H1 (cell line): ENCODE results near the gene CST9L. TPM values are rescaled to one million over a fixed set of nuclear protein-coding genes. Genes with fewer than 3 reads are reported as not detected.

Source experiments
- CTCF ChIA-PET: fragments of 300-600 bp; sonication (Branson Sonifier 250); formaldehyde crosslinking; loops from one replicate; lab custom pipeline; 2021; ENCODE audit not compliant: partially characterized antibody; lab: Charles Lee
- POLR2A ChIA-PET: fragments of 300-600 bp; sonication (Branson Sonifier 250); formaldehyde crosslinking; loops from one replicate; lab custom pipeline; 2021; ENCODE audit warnings: inconsistent platforms; ENCODE audit not compliant: partially characterized antibody; lab: Charles Lee
- DNase-seq, 2 experiments: peaks; one replicate each; pipeline versions ENCODE4 v3.0.0 to v3.0.0-alpha.2; 2010 to 2022; ENCODE audit warnings: low spot score in 2 of 2, low read depth in 1 of 2, mixed read lengths in 1 of 2
- FAIRE-seq: peaks from 2 replicates; lab custom pipeline; 2011; peaks lifted over from hg19 to GRCh38; lab: Jason Lieb, UNC
- H2AFZ ChIP-seq: 2 replicates; pipeline ENCODE4 v1.8.1; 2012; ENCODE audit warnings: low read length, inconsistent platforms
- H2AK5ac ChIP-seq: 2 replicates; pipeline ENCODE4 v1.6.1; 2013; ENCODE audit warnings: low read depth, low read length
- H2BK120ac ChIP-seq: replicated peaks from 2 replicates; pipeline ENCODE3; 2013; ENCODE audit warnings: low read depth, low read length, inconsistent platforms
- H2BK12ac ChIP-seq: 2 replicates; pipeline ENCODE4 v1.6.1; 2013; ENCODE audit warnings: low read depth, low read length
- H2BK15ac ChIP-seq: 2 replicates; pipeline ENCODE4 v1.6.1; 2013; ENCODE audit warnings: low read length
- H2BK20ac ChIP-seq: 2 replicates; pipeline ENCODE4 v1.6.1; 2013; ENCODE audit warnings: low read length
- H2BK5ac ChIP-seq: 2 replicates; pipeline ENCODE4 v1.6.1; 2013; ENCODE audit warnings: low read depth, low read length
- H3K14ac ChIP-seq: 2 replicates; pipeline ENCODE4 v1.6.1; 2013; ENCODE audit warnings: inconsistent platforms; ENCODE audit not compliant: insufficient read length
- H3K18ac ChIP-seq: 2 replicates; pipeline ENCODE4 v1.6.1; 2013; ENCODE audit warnings: low read length; ENCODE audit errors: extremely low read depth
- H3K23ac ChIP-seq: 2 replicates; pipeline ENCODE4 v1.6.1; 2013; ENCODE audit warnings: inconsistent platforms; ENCODE audit not compliant: insufficient read length
- H3K23me2 ChIP-seq: 2 replicates; pipeline ENCODE4 v1.6.1; 2013; ENCODE audit warnings: low read depth, low read length
- H3K27ac ChIP-seq: 2 replicates; pipeline ENCODE4 v1.6.1; 2011; ENCODE audit warnings: low read depth, low read length, inconsistent platforms
- H3K27me3 ChIP-seq, 4 experiments: replicated peaks in 1 of 4; 1 replicate in 1 of 4; 2 replicates in 3 of 4; pipeline versions ENCODE4 v1.6.1 to v1.8.1; 2011 to 2013; ENCODE audit warnings: low read length in 3 of 4, mild to moderate bottlenecking in 3 of 4, inconsistent platforms in 2 of 4, mixed read lengths in 2 of 4, moderate library complexity in 1 of 4; ENCODE audit not compliant: control insufficient read depth in 3 of 4, insufficient read depth in 3 of 4; ENCODE audit errors: extremely low read depth in 1 of 4
- H3K36me3 ChIP-seq, 4 experiments: 2 replicates each; pipeline versions ENCODE4 v1.6.1 to v1.8.1; 2011 to 2013; ENCODE audit warnings: mild to moderate bottlenecking in 4 of 4, low read length in 3 of 4, moderate library complexity in 2 of 4, control low read depth in 1 of 4, inconsistent platforms in 1 of 4; ENCODE audit not compliant: insufficient read depth in 4 of 4, control insufficient read depth in 2 of 4
- H3K4ac ChIP-seq: replicated peaks from 2 replicates; pipeline ENCODE3; 2013; ENCODE audit warnings: low read length, low read depth, mixed read lengths, inconsistent platforms; ENCODE audit not compliant: insufficient read length
- H3K4me1 ChIP-seq, 4 experiments: replicated peaks in 1 of 4; 1 replicate in 1 of 4; 2 replicates in 3 of 4; pipeline versions ENCODE4 v1.6.1 to v1.8.1; 2011 to 2013; ENCODE audit warnings: low read length in 3 of 4, inconsistent platforms in 2 of 4, mixed read lengths in 1 of 4; ENCODE audit not compliant: insufficient read depth in 4 of 4, control insufficient read depth in 3 of 4
- H3K4me2 ChIP-seq, 2 experiments: 2 replicates each; pipeline versions ENCODE4 v1.6.1 to v1.8.1; 2011 to 2013; ENCODE audit warnings: low read depth in 2 of 2, low read length in 2 of 2, control low read depth in 1 of 2, inconsistent platforms in 1 of 2, mild to moderate bottlenecking in 1 of 2; ENCODE audit not compliant: insufficient read depth in 1 of 2
- H3K4me3 ChIP-seq, 4 experiments: fragments of 200-600, 300-600 bp in 1 of 4; sonication (generic), shearing (Covaris generic), sonication (Bioruptor Twin) in 1 of 4; 2 replicates each; pipeline versions ENCODE4 v1.5.1 to v1.8.1; 2011 to 2016; ENCODE audit warnings: low read length in 4 of 4, low read depth in 3 of 4, control low read depth in 2 of 4, inconsistent platforms in 2 of 4, mild to moderate bottlenecking in 2 of 4, mixed read lengths in 1 of 4, moderate library complexity in 1 of 4; ENCODE audit not compliant: insufficient read depth in 2 of 4; ENCODE audit errors: extremely low read depth in 1 of 4
- H3K56ac ChIP-seq: replicated peaks from 2 replicates; pipeline ENCODE3; 2013; ENCODE audit warnings: low read depth, mild to moderate bottlenecking, mixed read lengths, low read length, inconsistent platforms; ENCODE audit not compliant: insufficient read length
- H3K79me1 ChIP-seq: 2 replicates; pipeline ENCODE4 v1.6.1; 2013; ENCODE audit warnings: low read depth, low read length, control low read depth
- H3K79me2 ChIP-seq, 2 experiments: 2 replicates each; pipeline versions ENCODE4 v1.6.1 to v1.8.1; 2012 to 2013; ENCODE audit warnings: low read length in 2 of 2, mild to moderate bottlenecking in 2 of 2, inconsistent platforms in 1 of 2; ENCODE audit not compliant: insufficient read depth in 2 of 2, control insufficient read depth in 1 of 2
- H3K9ac ChIP-seq, 4 experiments: replicated peaks in 1 of 4; 1 replicate in 1 of 4; 2 replicates in 3 of 4; pipeline versions ENCODE4 v1.6.1 to v1.8.1; 2011 to 2013; ENCODE audit warnings: low read depth in 3 of 4, low read length in 3 of 4, control low read depth in 2 of 4, mild to moderate bottlenecking in 2 of 4, moderate library complexity in 2 of 4, inconsistent platforms in 1 of 4; ENCODE audit errors: extremely low read depth in 1 of 4
- H3K9me3 ChIP-seq, 2 experiments: 2 replicates each; pipeline versions ENCODE4 v1.6.1 to v1.8.1; 2012 to 2013; ENCODE audit warnings: mild to moderate bottlenecking in 2 of 2, moderate library complexity in 2 of 2, control low read depth in 1 of 2, inconsistent platforms in 1 of 2, low read depth in 1 of 2, low read length in 1 of 2, mixed read lengths in 1 of 2; ENCODE audit not compliant: insufficient read depth in 2 of 2
- H4K20me1 ChIP-seq, 2 experiments: replicated peaks in 1 of 2; 2 replicates each; pipeline versions ENCODE3 to v1.8.1; 2011 to 2013; ENCODE audit warnings: inconsistent platforms in 2 of 2, low read length in 2 of 2, mild to moderate bottlenecking in 1 of 2; ENCODE audit not compliant: insufficient read depth in 2 of 2, control insufficient read depth in 1 of 2
- H4K5ac ChIP-seq: 2 replicates; pipeline ENCODE4 v1.6.1; 2013; ENCODE audit warnings: low read length, low read depth, mixed read lengths, inconsistent platforms; ENCODE audit not compliant: insufficient read length
- H4K8ac ChIP-seq: 2 replicates; pipeline ENCODE4 v1.8.0; 2013; ENCODE audit warnings: mild to moderate bottlenecking, moderate library complexity, low read length, inconsistent platforms; ENCODE audit not compliant: insufficient read depth; ENCODE audit errors: extremely low read depth
- H4K91ac ChIP-seq: replicated peaks from 2 replicates; pipeline ENCODE3; 2013; ENCODE audit warnings: low read length, mixed read lengths, inconsistent platforms; ENCODE audit not compliant: insufficient read length
- EGR1 ChIP-seq: IDR thresholded peaks from 2 replicates; pipeline ENCODE4 v1.6.1; 2011; ENCODE audit warnings: low read depth, low read length, borderline replicate concordance
- FOSL1 ChIP-seq: IDR thresholded peaks from 2 replicates; pipeline ENCODE4 v1.6.1; 2011; ENCODE audit warnings: mild to moderate bottlenecking, low read depth, low read length, moderate library complexity; ENCODE audit not compliant: insufficient read depth
- GABPA ChIP-seq: IDR thresholded peaks from 2 replicates; pipeline ENCODE4 v1.6.1; 2011; ENCODE audit warnings: mild to moderate bottlenecking, low read length, moderate library complexity, borderline replicate concordance; ENCODE audit not compliant: insufficient read depth
- HDAC2 ChIP-seq, 2 experiments: fragments of 300-600 bp in 1 of 2; sonication (generic) in 1 of 2; IDR thresholded peaks; 2 replicates each; pipeline ENCODE4 v1.6.1; 2011 to 2012; ENCODE audit warnings: low read depth in 2 of 2, low read length in 2 of 2, mild to moderate bottlenecking in 2 of 2, moderate library complexity in 2 of 2, borderline replicate concordance in 1 of 2, inconsistent platforms in 1 of 2
- JUN ChIP-seq: IDR thresholded peaks from 2 replicates; pipeline ENCODE4 v1.6.1; 2011; ENCODE audit warnings: low read depth, mild to moderate bottlenecking, improper control_type of control experiment, low read length
- KDM4A ChIP-seq: IDR thresholded peaks from one replicate; pipeline ENCODE4 v1.7.1; 2012; ENCODE audit warnings: low read depth, mild to moderate bottlenecking, moderate library complexity, low read length, inconsistent platforms; ENCODE audit not compliant: severe bottlenecking
- SUZ12 ChIP-seq: fragments of 200-600 bp; sonication (generic); IDR thresholded peaks from 2 replicates; pipeline ENCODE4 v1.6.1; 2012; ENCODE audit warnings: mild to moderate bottlenecking, inconsistent platforms, low read length, moderate library complexity, mixed read lengths
- TBP ChIP-seq: IDR thresholded peaks from 2 replicates; pipeline ENCODE4 v1.6.1; 2011; ENCODE audit warnings: low read depth, low read length, improper control_type of control experiment
- TCF12 ChIP-seq: IDR thresholded peaks from 2 replicates; pipeline ENCODE4 v1.6.1; 2011; ENCODE audit warnings: low read depth, mild to moderate bottlenecking, low read length
- WGBS, 2 experiments: shearing (Covaris generic) in 1 of 2; methylation state at CpG; one replicate each; pipeline versions ENCODE4 v1.1.6 to v1.1.7; 2013 to 2015; ENCODE audit warnings: low lambda C conversion rate in 2 of 2, mixed read lengths in 2 of 2, inconsistent platforms in 1 of 2, low coverage in 1 of 2, missing lambda C conversion rate in 1 of 2; ENCODE audit not compliant: insufficient replicate concordance in 2 of 2, insufficient coverage in 1 of 2, insufficient read length in 1 of 2; ENCODE audit errors: extremely low coverage in 1 of 2, missing lambda C conversion rate in 1 of 2; 5-methylcytosine and 5-hydroxymethylcytosine counted together
- polyA plus RNA-seq, 7 experiments: library from polyadenylated mRNA; depleted of rRNA in 3 of 7; stranded (reverse) in 5 of 7; unstranded in 2 of 7; fragments of >200 nt in 5 of 7; fragments of 200-250 nt in 2 of 7; gene quantifications; 1 replicate in 5 of 7; 2 replicates in 1 of 7; 4 replicates in 1 of 7; pipeline versions ENCODE4 v1.2.1 to v1.2.3, GENCODE V29; 2011 to 2013; ENCODE audit warnings: missing spikeins in 2 of 7, mixed read lengths in 2 of 7
- total RNA-seq: library from RNA; stranded (reverse); fragmentation: NEBNext Ultra II Directional; extraction: Animal tissue kit (Norgen Biotek cat#: 25700); gene quantifications from 2 replicates; pipeline ENCODE4 v1.2.1, GENCODE V29; 2021
- TF ChIP-seq, protein P1 (sequence below), 3 experiments: IDR thresholded peaks; 1 replicate in 2 of 3; 2 replicates in 1 of 3; pipeline versions ENCODE4 v1.5.1 to v1.6.1; 2011; ENCODE audit warnings: low read length in 3 of 3, mild to moderate bottlenecking in 3 of 3, inconsistent platforms in 2 of 3, low read depth in 1 of 3, moderate library complexity in 1 of 3; ENCODE audit not compliant: insufficient read depth in 1 of 3; ENCODE audit errors: control extremely low read depth in 1 of 3

CST9L gene
- total and polyA plus RNA-seq, 2 of the 8 experiments (the other 6 are each of a cell fraction or from before 2014, with no cell fraction given): not detected

DNA sequence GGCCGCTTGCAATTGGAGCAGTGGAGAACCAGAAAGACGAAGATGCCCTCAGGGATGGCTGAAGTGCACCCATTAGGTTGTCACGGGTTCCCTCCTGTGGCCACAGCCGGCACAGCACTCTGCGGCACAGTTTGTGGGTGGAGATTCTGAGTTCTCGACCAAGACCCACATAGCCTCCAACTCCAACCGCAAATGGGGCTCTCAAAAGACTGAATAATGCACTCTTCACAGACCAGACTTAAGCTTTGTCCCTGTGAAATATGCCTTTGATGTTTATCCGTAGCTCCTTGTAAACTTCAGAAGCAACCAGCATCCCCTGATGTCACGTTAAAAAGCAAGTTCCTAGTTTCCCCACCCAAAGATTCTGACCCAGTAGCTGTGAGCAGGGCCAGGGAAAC lies 38.4 kb upstream of the CST9L start:
- Histone ChIP-seq H3K27ac (no peak overlapping the region), H3K18ac (no peak overlapping the region), H3K23ac (no peak overlapping the region), H4K91ac (no peak overlapping the region), H2AFZ (peak overlapping the region; percentile 78; the same call in 1 of the 2 replicates), H3K9ac (no peak overlapping the region), H3K4me1 (peaks cover 0 to 7% (median 2%) of the 10 kb centered on the region in 4 experiments; a peak in 3 of 7 replicates), H3K79me2 (no peaks in the 10 kb centered on the region), H3K14ac (no peak overlapping the region), H3K4ac (no peak overlapping the region), H3K9me3 (no peaks in the 10 kb centered on the region), H3K27me3 (no peaks in the 10 kb centered on the region; a peak in 1 of 7 replicates), H3K23me2 (no peaks in the 10 kb centered on the region), H2BK5ac (no peak overlapping the region), H4K5ac (no peak overlapping the region), H2BK12ac (peak overlapping the region; percentile 42; the same call in 1 of the 2 replicates), H4K20me1 (no peaks in the 10 kb centered on the region), H2BK20ac (peak overlapping the region; percentile 8; the same call in 1 of the 2 replicates), H2BK15ac (no peak overlapping the region), H2AK5ac (no peak overlapping the region), H3K56ac (no peak overlapping the region), H4K8ac (no peak overlapping the region), H3K4me3 (no peak overlapping the region), H3K4me2 (no peak overlapping the region), H3K36me3 (no peaks in the 10 kb centered on the region), H2BK120ac (no peak overlapping the region), H3K79me1 (no peaks in the 10 kb centered on the region)
- DNase-seq: peak; percentile 73 to 95
- 26% methylated on average over 9 of the region's 9 CpGs; no CpG with 5 or more reads in 1 of the 2 experiments for WGBS, 2 experiments
- ChIA-PET POLR2A (interaction anchor here (0.9 kb wide), 1 partner anchor 22 kb away, joined by 4 read pairs; no protein-coding TSS in a partner anchor), CTCF (interaction anchor here (0.6 to 18.5 kb wide), 26 partner anchors 9 to 995 kb away, joined by 3 to 328 read pairs (median 3); partner anchors contain the start of genes CST11, CSTL1 and NAPB)
- FAIRE-seq: peak; percentile 79
- no peak for TF ChIP-seq JUN
- no peak for TF ChIP-seq KDM4A
- TF ChIP-seq, protein P1, sequence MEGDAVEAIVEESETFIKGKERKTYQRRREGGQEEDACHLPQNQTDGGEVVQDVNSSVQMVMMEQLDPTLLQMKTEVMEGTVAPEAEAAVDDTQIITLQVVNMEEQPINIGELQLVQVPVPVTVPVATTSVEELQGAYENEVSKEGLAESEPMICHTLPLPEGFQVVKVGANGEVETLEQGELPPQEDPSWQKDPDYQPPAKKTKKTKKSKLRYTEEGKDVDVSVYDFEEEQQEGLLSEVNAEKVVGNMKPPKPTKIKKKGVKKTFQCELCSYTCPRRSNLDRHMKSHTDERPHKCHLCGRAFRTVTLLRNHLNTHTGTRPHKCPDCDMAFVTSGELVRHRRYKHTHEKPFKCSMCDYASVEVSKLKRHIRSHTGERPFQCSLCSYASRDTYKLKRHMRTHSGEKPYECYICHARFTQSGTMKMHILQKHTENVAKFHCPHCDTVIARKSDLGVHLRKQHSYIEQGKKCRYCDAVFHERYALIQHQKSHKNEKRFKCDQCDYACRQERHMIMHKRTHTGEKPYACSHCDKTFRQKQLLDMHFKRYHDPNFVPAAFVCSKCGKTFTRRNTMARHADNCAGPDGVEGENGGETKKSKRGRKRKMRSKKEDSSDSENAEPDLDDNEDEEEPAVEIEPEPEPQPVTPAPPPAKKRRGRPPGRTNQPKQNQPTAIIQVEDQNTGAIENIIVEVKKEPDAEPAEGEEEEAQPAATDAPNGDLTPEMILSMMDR (IDR thresholded peaks at IDR 0.05; ENCODE audit: control extremely low read depth in 1 of 3, insufficient read depth in 1 of 3, low read depth in 1 of 3, low read length in 3 of 3): peak; percentile 86 to 99 (median 96)
- TF ChIP-seq TCF12: no peak
- no peak for TF ChIP-seq FOSL1
- no peak for TF ChIP-seq GABPA
- no peak for TF ChIP-seq HDAC2 (IDR thresholded peaks at IDR 0.05; ENCODE audit: borderline replicate concordance in 1 of 2, low read depth in 2 of 2, low read length in 2 of 2)
- 0 out of 2 replicates have a peak, but pooled peaks have one; percentile 33 for TF ChIP-seq TBP
- no peak for TF ChIP-seq EGR1
- TF ChIP-seq SUZ12: no peak
